Activated T-cell treated with anti-CD3 and anti-CD28 coated beads for 48 hours (primary cell): Measurements from ENCODE around the gene FTH1.

Source experiments
- DNase-seq: peaks from one replicate; pipeline ENCODE4 v3.0.0-alpha.2; 2020; ENCODE audit warnings: low read depth

Gene FTH1

GRCh38 chr11:61916737-61917333, 50.6 kb downstream of the FTH1 start:
- no peak for DNase-seq

DNA sequence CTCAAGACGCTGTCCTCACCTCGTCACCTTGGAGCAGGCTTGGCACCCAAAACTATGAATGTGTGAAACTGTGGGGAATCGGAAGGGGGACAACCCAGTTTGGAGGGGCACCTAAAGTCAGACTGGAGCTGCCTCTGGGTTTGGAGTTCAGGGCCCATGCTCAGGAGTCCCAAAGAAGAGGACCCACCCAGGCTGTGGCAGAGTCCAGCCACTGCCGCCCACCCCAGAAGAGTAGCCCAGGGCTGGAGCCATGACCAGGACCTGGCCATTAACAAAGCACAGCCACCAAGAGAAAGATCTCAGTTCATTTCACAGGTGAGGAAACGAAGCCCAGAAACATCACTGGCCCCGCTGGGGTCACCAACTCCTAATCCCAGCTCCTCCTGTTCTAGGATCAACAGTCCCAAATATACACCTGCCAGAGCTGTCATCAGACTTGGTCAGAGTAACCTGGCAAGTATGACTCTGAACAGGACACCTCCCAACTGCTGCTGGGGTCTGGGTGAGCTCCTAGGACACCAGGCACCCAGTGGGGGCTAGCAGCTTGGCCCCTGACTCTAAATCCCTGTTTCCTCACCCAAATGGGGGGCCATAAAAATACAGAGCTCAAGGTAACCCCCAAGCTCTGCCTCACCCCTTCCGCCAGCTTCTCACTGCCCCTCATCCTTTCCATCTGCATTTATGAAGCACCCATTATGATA, 52.8 kb downstream of the FTH1 start:
- no peak for DNase-seq
